GM12878 (cell line): Measurements from ENCODE around the gene CARD10. TPM values are rescaled to one million over a fixed set of nuclear protein-coding genes. Genes with fewer than 3 reads are reported as not detected.

Experiments used
- ATAC-seq: fragments of 200-7000 bp; cut with Tn5 transposase; 3 replicates; pipeline ENCODE4 v1.9.1; 2020; ENCODE audit warnings: mild to moderate bottlenecking, moderate library complexity
- BruUV-seq: library from RNA; stranded (reverse); fragments of 400-500 nt; replicated peaks from 2 replicates; lab custom pipeline; 2021; lab: Mats Ljungman, UMichigan
- CTCF ChIA-PET: fragments of 300-600 bp; sonication (Branson Sonifier 250); formaldehyde crosslinking; extraction: SDS; loops from one replicate; lab custom pipeline; 2021; ENCODE audit warnings: inconsistent platforms; lab: Yijun Ruan, JAX
- POLR2A ChIA-PET: fragments of 350-600 bp; formaldehyde crosslinking; extraction: SDS; loops from one replicate; lab custom pipeline; 2021; ENCODE audit warnings: inconsistent platforms; lab: Charles Lee
- RAD21 ChIA-PET: fragments of 300-600 bp; sonication (Branson Sonifier 250); formaldehyde crosslinking; loops from one replicate; lab custom pipeline; 2023; ENCODE audit warnings: antibody characterized with exemption; ENCODE audit not compliant: unreplicated experiment; lab: Charles Lee
- SMC1A ChIA-PET: fragments of 300-600 bp; sonication (Branson Sonifier 250); formaldehyde crosslinking; loops from one replicate; lab custom pipeline; 2023; ENCODE audit not compliant: unreplicated experiment, uncharacterized antibody; lab: Charles Lee
- DNase-seq: peaks from one replicate; pipeline ENCODE4 v3.0.0-alpha.2; 2011; ENCODE audit warnings: low read depth, low spot score
- FAIRE-seq: peaks from 3 replicates; lab custom pipeline; 2011; peaks lifted over from hg19 to GRCh38; lab: Jason Lieb, UNC
- H2AFZ ChIP-seq: 2 replicates; pipeline ENCODE4 v1.6.0; 2011; ENCODE audit warnings: low read depth, low read length, control low read depth; ENCODE audit not compliant: control insufficient read depth
- H3K27ac ChIP-seq: 2 replicates; pipeline ENCODE4 v1.5.1; 2011; ENCODE audit warnings: control low read depth; ENCODE audit not compliant: control insufficient read depth, insufficient read depth
- H3K27me3 ChIP-seq, 2 experiments: replicated peaks in 1 of 2; 2 replicates each; pipeline versions ENCODE4 v1.6.0 to v1.6.1; 2011; ENCODE audit warnings: low read length in 1 of 2; ENCODE audit not compliant: control insufficient read depth in 2 of 2, insufficient read depth in 2 of 2
- H3K36me3 ChIP-seq, 2 experiments: 2 replicates each; pipeline ENCODE4 v1.5.1; 2011; ENCODE audit warnings: low read length in 1 of 2; ENCODE audit not compliant: control insufficient read depth in 2 of 2, insufficient read depth in 2 of 2
- H3K4me1 ChIP-seq: 2 replicates; pipeline ENCODE4 v1.6.1; 2011; ENCODE audit warnings: mild to moderate bottlenecking, low read length, moderate library complexity, mixed read lengths; ENCODE audit not compliant: control insufficient read depth, insufficient read depth
- H3K4me2 ChIP-seq: 2 replicates; pipeline ENCODE4 v1.6.0; 2011; ENCODE audit warnings: control low read depth; ENCODE audit not compliant: control insufficient read depth, insufficient read depth
- H3K4me3 ChIP-seq: fragments of 200-600 bp; sonication (generic); 2 replicates; pipeline ENCODE4 v1.5.1; 2016
- H3K79me2 ChIP-seq: 2 replicates; pipeline ENCODE4 v1.6.0; 2011; ENCODE audit warnings: low read length; ENCODE audit not compliant: control insufficient read depth, insufficient read depth
- H3K9ac ChIP-seq: 2 replicates; pipeline ENCODE4 v1.8.0; 2011; ENCODE audit warnings: low read length, control low read depth, mixed read lengths; ENCODE audit not compliant: control insufficient read depth, insufficient read depth
- H3K9me3 ChIP-seq: replicated peaks from 3 replicates; pipeline ENCODE4 v1.5.1; 2011; ENCODE audit warnings: mild to moderate bottlenecking, low read length; ENCODE audit not compliant: control insufficient read depth, insufficient read depth
- H4K20me1 ChIP-seq: 2 replicates; pipeline ENCODE4 v1.6.0; 2011; ENCODE audit not compliant: control insufficient read depth, insufficient read depth
- ATF7 ChIP-seq: fragments of 450-650 bp; IDR thresholded peaks from 2 replicates; pipeline ENCODE4 v1.6.1; 2016; ENCODE audit warnings: low read depth, mild to moderate bottlenecking
- CHD1 ChIP-seq: IDR thresholded peaks from 2 replicates; pipeline ENCODE4 v1.6.1; 2012; ENCODE audit warnings: low read depth, low read length, improper control_type of control experiment
- CHD2 ChIP-seq: IDR thresholded peaks from 2 replicates; pipeline ENCODE4 v1.6.1; 2011; ENCODE audit warnings: low read depth, low read length, improper control_type of control experiment, borderline replicate concordance
- HDAC2 ChIP-seq: fragments of 200-600 bp; sonication (generic); IDR thresholded peaks from 2 replicates; pipeline ENCODE4 v1.6.1; 2017
- LARP7 ChIP-seq: fragments of 450-650 bp; IDR thresholded peaks from 2 replicates; pipeline ENCODE4 v1.6.1; 2017; ENCODE audit warnings: mild to moderate bottlenecking
- NFIC ChIP-seq: IDR thresholded peaks from 2 replicates; pipeline ENCODE4 v1.6.1; 2012; ENCODE audit warnings: low read depth, mild to moderate bottlenecking, inconsistent platforms, low read length, moderate library complexity
- SIN3A ChIP-seq: IDR thresholded peaks from 2 replicates; pipeline ENCODE4 v1.6.1; 2012; ENCODE audit warnings: low read depth, low read length, improper control_type of control experiment
- SPI1 ChIP-seq: IDR thresholded peaks from 2 replicates; pipeline ENCODE4 v1.6.1; 2011; ENCODE audit warnings: low read depth, mild to moderate bottlenecking, low read length, moderate library complexity, borderline replicate concordance; ENCODE audit not compliant: insufficient read depth
- SRF ChIP-seq, 2 experiments: IDR thresholded peaks; 2 replicates each; pipeline ENCODE4 v1.6.1; 2011; ENCODE audit warnings: low read depth in 2 of 2, low read length in 2 of 2, mild to moderate bottlenecking in 1 of 2, moderate library complexity in 1 of 2
- ZBED1 ChIP-seq: IDR thresholded peaks from 2 replicates; pipeline ENCODE4 v1.6.1; 2016; ENCODE audit warnings: borderline replicate concordance
- WGBS: methylation state at CpG from one replicate; pipeline ENCODE4 v1.1.6; 2016; ENCODE audit warnings: low lambda C conversion rate; ENCODE audit not compliant: insufficient replicate concordance, insufficient coverage; ENCODE audit errors: missing lambda C conversion rate; 5-methylcytosine and 5-hydroxymethylcytosine counted together
- in situ Hi-C: fragments of 300-500 bp; cut with MboI; formaldehyde crosslinking; loops from 9 replicates; pipeline ENCODE4 v1.14.3; 2018; ENCODE audit warnings: mixed read lengths
- intact Hi-C: fragments of 100-400 bp; cut with micrococcal nuclease; formaldehyde crosslinking; loops from one replicate; pipeline ENCODE4 v1.14.2; 2022; ENCODE audit not compliant: unreplicated experiment
- polyA plus RNA-seq, 11 experiments: library from polyadenylated mRNA; depleted of rRNA in 4 of 11; unstranded in 6 of 11; stranded (reverse) in 5 of 11; fragments of >200 nt; fragmentation: Nextera tagmentation in 4 of 11; fragmentation: Illumina TruSeq in 1 of 11; extraction: Ambion mirVana in 4 of 11; extraction: Trizol in 1 of 11; gene quantifications; 1 replicate in 1 of 11; 2 replicates in 10 of 11; pipeline versions ENCODE4 v1.2.1 to v1.2.3, GENCODE V29; 2011 to 2016; ENCODE audit warnings: inconsistent platforms in 2 of 11, missing spikeins in 2 of 11, low read depth in 1 of 11
- total RNA-seq, 4 experiments: library from RNA; depleted of rRNA in 3 of 4; stranded (reverse); fragments of >200 nt in 3 of 4; fragmentation: Illumina TruSeq in 1 of 4; extraction: Trizol in 1 of 4; gene quantifications; 2 replicates each; pipeline versions ENCODE4 v1.2.1 to v1.2.3, GENCODE V29; 2013 to 2021

Gene CARD10
- total and polyA plus RNA-seq, 10 of the 15 experiments (the other 5 are each of a cell fraction or from before 2014, with no cell fraction given) = 0.08 to 0.10 (median 0.10) TPM; not detected in 7

DNA sequence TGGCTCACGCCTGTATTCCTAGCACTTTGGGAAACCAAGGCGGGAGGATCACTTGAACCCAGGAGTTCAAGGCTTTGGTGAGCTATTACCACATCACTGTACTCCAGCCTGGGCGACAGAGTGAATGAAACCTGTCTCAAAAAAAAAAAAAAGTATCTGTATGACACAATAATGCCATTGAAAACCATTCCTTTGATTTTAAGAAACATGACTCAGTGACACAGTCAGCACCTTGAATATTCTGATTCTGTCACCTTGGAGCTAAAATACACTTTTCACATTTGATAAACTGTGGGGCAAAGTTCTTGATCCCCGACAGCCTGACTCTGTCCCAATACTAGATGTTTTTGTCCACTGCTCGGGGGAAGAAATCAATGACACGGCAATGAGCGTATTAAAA is 75.2 kb downstream of the CARD10 start (continued):
- no peak for TF ChIP-seq HDAC2
- TF ChIP-seq, all 136 proteins: peak for 0

DNA sequence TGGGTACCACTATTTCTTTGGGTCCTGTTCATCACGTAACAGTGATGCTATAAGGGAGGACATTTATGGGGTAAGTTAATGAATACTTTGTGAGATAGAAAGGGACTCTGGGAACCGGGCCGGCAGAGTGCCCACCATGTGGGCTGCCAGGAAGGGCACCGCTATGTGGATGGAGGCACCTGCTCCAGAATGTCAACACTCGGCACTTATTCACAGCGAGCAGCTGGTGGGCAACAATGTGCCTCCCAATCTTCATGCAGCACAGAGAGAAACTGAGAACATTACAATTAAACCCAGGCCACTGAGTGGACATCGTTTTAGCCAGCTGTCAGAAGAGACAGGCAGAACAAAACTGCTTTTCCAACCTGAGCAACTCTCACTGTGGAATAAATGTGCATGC is 76.1 kb downstream of the CARD10 start:
- no peak for ATAC-seq
- in situ Hi-C loops (no loop called here), intact Hi-C loops (loop anchor here (5.0 kb wide), 1 partner anchor 126 kb away; no protein-coding TSS in a partner anchor)
- no peak overlapping the region for H3K9ac ChIP-seq
- ChIA-PET RAD21 (no interaction called here), SMC1A (interaction anchor here (0.9 kb wide), 1 partner anchor 13 kb away, joined by 3 read pairs; no protein-coding TSS in a partner anchor), POLR2A (no interaction called here), CTCF (interaction anchor here (2.0 to 2.2 kb wide), 2 partner anchors 29 to 125 kb away, joined by 5 to 7 read pairs; no protein-coding TSS in a partner anchor)
- H3K27ac ChIP-seq = no peak overlapping the region
- H3K36me3 ChIP-seq = no peaks in the 10 kb centered on the region
- H3K9me3 ChIP-seq = no peaks in the 10 kb centered on the region; the same call in 2 of the 3 replicates
- H3K79me2 ChIP-seq = no peaks in the 10 kb centered on the region
- no peak overlapping the region for H2AFZ ChIP-seq
- DNase-seq = no peak
- no peak for FAIRE-seq
- WGBS = 68% methylated on average over 7 of the region's 7 CpGs
- H3K27me3 ChIP-seq = no peaks in the 10 kb centered on the region; a peak in 3 of 4 replicates
- no peaks in the 10 kb centered on the region for H4K20me1 ChIP-seq
- TF ChIP-seq SIN3A (no peak), CHD2 (no peak), LARP7 (no peak), CHD1 (no peak), NFIC (no peak), SRF (IDR thresholded peaks at IDR 0.05; ENCODE audit: low read depth in 2 of 2, low read length in 2 of 2) (no peak), ZBED1 (no peak), SPI1 (no peak), ATF7 (no peak)
- H3K4me1 ChIP-seq = no peaks in the 10 kb centered on the region
- no TSS peak for BruUV-seq
- H3K4me3 ChIP-seq = no peak overlapping the region
- no peak overlapping the region for H3K4me2 ChIP-seq
